CD4-positive, alpha-beta T cell treated with Interleukin-4 for 1 hour (primary cell): ENCODE data around the gene UBE2O.

Experiments
- DNase-seq, 2 donors: peaks; one replicate each; pipeline ENCODE4 v3.0.0-alpha.2; 2020 to 2022

Gene UBE2O

DNA sequence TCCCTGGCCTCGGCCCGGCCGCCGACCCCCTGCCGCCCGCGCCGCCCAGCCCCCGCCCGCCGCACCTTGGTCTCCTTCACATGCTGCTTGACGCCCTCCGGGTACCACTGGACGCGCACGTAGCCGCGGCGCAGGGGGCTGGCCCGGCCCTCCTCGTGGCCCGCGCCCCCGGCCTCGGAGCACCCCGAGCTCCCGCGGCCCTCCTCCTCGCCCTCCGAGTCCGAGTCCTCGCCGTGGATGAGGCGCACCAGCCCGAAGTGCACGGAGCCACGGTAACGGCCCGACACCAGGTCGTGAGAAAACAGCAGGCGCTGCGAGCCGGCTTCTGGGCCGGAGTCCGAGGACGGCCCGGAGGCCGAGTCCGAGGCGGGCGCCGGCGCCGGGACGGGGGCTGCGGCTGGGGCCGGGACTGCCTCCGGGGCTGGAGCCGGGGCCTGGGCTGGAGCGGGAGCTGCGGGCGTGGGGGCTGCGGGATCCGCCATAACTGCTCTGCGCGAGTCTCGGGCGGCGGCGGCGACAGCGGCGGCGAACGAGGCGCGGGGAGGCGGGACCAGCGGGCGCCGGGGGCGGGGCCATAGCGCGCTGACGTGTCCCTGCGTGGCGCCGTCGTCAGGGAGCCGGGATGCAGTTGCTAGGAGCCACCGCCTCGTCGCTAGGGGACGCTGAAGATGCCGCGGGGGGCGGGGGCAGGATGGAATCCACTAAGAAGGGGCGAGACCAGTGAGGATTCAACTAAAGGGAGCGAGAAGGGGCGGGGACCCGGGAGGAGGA is at the start of gene UBE2O:
Gene UBE2O (minus strand): TSS at position 493 of the 771 bp plus-strand sequence. CDS start 11 bp downstream, at position 482.
- peak; percentile 94 to 95 for DNase-seq

DNA sequence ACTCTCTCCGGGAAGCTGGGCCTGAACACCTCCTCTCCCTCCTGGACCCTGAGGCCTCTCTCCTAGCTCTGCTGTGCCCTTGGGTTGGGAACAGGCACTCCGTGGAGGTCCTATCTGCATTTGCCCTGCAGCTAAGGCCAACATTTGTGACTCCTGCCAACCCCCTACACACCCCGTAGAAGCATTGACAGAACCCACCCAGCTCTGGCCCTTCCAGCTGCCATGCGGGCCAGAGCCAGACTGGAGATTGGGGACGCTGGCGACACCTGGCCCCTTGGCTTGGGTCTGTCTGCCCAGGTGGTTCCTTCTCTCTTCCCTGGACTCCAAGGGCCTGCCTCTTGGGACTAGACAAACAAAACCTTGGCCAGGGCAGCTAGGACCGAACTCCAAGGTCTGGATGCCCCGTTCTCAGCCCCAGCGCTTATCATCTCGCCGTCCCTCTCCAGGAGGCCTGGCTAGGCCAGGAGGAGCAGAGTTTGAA is 48.9 kb upstream of the UBE2O start:
- no peak for DNase-seq

DNA sequence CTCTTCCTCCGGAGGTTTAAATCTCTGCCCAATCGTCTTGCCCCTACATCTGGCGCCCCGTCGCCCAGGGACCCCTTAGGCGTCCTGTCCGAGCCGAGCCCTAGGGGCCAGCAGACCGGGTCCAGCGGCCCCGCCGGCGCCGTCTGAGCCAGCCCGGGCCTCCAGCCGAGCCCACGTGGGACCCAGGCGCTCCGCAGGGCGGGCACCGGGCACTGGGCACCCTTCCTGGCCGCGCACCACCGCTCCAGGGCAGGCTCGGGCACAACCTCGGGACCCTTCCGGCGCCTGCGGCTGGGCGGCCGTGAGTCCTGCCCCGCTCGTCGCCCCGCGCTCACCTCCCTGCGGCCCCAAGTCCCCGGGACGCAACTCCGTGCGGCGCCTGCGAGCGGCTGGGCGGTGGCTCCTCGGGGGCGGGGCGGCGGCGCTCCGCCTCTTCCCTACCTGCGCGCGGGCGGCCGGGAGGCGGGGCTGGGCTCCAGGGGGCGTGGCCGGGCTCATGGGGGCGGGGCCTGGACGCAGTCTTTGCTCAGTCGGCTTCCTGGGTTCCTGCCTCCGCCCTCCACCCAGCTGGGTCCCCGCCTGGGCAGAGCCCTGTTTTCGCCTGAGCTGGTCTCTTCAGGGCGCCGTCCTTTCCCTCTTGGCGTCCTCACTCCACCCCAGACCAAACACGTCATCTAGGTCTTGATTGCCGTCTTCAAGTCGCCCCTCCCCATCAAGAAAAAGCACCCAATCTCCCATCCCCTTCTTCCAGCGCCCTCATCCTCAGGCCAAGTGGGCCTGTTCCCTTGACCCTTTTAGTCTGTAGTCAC is 48.3 kb upstream of the UBE2O start, which contains the start of gene RHBDF2:
Gene RHBDF2 (minus strand): TSS at position 406 of the 809 bp plus-strand sequence. CDS start 19,899 bp downstream, outside the sequence.
- DNase-seq, result peak; percentile 95 to 96

DNA sequence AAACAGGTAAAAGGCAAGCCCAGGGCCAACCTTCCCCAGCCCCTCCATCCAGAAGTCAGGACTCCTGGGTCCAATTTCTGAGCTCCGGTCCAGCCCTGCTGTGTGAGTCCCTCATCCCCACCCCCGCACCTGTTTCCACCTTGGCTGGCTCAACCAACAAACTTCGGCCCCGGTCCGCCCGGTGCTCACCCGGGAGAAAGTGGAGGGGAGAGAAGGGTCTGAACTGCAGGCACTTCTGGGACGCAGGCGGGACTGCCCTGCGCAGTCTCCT is 47.7 kb upstream of the UBE2O start:
- no peak for DNase-seq

DNA sequence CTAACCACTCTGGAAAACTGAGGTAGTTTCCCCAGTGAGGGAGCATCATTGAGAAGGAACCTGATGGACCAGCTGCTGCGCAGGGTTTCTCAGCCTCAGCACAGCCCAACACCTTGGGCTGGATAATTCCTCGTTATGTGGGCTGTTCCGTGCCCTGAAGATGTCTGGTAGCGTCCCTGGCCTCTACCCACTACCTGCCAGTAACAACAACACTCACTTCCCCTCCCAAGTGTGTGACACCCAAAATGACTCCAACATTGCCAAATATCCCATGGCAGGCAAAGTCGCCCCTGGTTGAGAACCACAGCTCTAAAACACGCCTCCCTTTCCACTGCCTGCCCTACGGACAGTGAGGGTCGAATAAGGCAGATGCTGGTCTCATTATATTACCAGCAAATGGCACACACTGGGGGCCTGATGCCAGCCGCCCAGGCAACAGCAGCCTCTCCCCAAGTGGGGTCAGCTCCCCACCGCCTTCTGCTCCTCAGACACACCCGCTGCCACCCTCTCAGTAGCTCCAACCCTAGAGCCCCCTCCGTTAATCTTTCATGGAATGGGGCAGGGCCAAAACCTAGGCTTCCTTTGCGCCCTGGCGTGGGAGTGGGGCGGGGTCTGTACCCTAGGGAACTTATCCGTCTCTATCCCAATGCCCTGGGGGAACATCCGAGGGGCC is 47.3 kb upstream of the UBE2O start:
- DNase-seq, result peak in 1 of 2 donors; percentile 38

DNA sequence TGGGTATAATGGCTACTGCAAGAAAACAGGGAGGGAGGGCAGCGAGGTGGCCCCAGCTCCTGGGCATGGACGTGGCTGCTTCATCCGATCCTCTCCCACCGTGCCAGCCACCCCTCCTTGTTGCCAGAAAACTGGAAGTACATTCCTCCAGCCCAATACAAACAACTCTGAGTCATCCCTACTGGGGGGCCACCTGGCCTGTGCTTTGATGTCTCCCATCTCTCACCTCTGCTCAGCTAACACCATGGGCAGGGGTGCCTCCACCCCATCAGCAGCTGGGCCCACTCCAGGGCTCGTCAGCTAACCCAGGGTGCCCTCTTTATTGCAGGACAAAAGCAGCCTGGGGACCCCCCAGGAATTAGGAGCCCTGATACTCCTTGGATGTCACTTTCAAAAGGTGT is 46.3 kb upstream of the UBE2O start:
- no peak for DNase-seq

DNA sequence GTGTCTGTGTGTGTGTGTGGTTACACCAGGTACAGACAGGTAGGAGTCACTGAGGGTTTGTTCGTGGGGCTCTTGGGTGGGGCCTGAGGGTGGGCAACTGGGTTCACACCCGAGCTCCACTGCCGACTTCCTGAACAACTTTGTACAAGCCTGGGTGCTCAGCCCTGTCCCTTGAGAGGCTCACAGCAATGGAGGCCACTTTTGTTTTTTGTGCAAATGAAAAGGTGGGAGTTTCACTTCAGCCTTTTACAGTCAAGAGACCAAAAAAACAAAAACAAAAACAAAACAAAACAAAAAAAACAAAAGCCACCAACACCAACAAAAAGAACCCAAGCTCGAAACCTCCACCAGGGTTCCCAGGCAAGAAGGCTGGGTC is 45.9 kb upstream of the UBE2O start:
- peak in 1 of 2 donors; percentile 20 for DNase-seq

DNA sequence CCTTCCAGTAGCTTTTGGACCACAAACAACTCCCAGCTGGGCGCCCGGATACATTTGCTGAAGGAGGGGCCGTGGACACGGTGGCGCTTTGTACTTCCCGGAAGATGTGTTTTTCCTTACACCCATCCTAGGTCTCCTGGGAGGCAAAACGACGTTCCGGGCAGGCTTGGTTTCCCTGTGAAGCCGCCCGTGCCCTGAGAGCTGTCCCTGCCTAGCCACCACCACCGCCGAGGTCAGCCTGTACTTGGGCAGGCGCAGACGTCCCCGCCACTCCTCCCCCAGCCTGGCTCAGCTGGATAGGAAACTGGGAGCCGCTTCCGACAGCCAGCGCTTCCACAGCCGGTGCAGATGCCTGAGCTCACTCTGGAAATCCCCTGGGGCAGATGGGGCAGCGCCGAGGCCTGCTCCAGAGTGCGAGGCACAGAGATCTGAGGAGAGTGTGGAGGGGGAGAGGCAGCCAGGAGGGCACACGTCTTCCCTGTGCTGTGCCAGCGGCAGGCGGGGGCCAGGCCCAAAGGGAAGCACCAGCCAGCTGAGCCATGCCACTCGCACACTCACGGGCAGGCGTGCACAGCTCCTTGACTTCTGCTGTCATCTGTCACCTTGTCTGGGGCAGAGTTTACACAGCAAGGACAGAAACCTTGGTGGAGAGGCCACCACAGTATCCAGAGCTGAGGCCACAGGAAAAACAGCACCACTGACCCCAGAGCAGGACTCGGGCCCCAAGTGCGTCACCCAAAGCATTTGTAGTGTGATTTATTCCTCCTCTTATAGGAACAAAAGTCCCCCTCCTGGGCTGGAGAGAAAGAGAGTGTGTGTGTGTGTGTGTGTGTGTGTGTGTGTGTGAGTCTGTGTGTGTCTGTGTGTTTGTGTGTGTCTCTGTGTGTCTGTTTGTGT is 45.3 kb upstream of the UBE2O start:
- DNase-seq, result no peak

DNA sequence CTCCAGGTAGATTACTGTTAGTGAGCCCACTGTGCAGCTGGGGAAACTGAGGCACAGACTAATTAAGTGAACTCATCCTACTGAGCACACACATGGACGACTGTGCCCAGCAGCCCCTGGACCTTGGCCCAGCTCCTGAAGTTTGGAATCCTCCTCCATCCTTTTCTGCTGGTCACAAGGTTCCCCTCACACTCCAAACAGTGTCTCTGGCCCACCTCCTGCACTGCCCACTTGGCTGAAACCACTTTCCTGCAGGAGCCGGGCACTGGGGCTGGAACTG is 44.7 kb upstream of the UBE2O start:
- DNase-seq, result no peak

DNA sequence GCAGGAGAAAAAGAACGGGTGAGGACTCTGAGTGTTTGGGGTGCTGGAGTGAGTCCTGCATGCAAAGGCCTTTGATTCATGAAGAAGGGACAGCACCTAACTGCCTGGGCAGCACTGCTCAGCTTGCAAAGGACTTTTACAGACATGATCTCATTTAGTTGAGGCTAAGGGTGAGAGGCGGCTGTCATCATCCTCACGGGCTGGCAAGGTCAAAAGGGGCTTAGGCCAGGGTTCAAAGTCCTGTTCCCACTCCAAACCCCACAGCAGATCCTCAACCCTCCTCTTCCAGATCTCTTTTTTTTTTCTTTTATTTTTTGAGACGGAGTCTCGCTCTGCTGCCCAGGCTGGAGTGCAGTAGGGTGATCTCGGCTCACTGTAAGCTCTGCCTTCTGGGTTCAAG is 43.5 kb upstream of the UBE2O start:
- DNase-seq, result no peak

DNA sequence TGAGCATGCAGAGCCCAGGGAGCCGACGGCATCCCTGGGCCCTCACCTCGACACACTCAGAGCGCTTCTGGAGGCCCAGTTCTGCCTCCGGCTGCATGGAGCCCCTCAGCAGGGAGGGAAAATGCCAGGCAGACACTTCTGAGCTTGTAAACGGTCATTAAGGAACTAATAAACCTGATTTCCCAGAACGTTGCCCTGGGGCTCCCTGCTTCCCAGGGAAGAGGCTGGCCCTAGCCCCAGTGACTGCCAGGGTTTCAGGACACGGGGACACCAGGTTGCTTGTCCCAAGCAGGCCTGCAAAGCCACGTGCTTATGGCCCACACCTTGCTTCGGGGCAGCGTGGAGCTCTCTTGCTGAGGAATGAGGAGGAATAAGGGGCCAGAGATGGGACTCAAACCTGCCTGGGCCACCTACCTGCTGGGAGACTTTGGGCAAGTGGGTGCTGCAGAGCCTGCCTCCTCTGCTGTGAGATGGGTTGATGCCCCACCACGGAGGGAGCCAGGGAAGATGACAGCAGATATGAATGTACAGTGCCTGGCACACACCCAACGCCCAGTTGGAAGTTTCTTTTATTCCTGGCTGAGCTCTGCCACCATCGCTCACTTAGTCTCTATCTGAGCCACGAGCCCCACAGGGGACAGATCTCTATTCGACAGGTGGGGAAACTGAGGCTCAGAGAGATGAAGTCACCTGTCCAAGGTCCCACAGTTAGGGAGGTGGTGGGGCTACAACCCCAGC is 42.9 kb upstream of the UBE2O start:
- no peak for DNase-seq

DNA sequence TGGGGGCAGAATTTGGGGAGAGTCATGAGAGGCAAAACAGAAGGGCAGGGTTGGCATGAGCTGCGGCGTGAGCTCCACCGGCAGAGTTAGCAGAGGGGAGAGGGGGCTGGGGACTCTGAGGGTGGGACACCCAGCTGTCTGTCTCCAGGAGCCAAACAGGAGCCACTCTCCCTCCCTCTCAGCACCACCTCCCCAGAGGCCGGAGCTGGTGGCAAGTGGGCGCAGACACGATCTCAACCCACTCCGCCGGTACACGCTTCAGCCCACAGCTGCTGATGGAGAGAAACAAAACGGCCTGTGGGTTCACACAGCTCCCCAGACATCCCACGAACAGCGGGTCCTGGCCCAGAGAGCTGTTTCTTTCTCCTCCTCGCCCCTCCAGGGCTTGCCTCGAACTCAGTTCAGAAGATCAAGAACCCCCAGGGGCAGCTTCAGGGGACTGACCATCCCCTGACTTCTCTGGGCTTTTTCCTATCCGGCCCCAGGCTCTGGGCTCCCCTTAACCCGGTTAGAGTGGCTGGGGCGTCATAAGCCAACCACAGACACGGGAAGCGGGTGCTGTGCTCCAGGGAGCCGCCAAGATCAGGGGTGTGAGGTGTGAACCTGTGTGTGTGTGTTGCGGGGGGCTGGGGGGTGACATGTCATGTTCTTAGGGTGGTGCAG is 40.7 kb upstream of the UBE2O start:
- peak in 1 of 2 donors; percentile 46 for DNase-seq

DNA sequence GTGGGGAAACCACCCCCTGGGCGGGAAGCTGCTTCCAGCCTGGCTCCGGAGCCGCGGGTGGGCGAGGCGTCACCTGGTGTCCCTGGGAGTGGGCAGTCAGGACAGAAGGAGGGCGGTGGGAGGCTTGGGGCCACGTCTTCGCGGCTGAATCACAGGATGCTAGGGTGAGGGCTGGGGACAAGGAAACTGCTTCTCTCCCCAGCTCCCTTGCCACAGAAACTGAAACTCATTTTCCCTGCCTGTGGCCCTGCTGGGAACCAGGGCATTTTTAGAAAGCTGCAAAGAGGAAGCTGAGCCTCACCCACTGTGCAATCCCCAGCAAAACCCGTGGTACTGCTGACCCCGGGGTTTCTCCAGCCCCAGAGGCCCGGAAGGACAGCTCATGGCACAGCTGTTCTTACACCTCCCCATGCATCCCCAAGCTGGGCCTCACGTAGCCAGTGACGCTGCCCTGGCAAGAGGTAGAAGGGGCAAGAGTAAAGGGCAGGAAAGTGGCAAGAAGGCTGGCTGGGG is 40.1 kb upstream of the UBE2O start:
- peak; percentile 52 to 85 for DNase-seq

DNA sequence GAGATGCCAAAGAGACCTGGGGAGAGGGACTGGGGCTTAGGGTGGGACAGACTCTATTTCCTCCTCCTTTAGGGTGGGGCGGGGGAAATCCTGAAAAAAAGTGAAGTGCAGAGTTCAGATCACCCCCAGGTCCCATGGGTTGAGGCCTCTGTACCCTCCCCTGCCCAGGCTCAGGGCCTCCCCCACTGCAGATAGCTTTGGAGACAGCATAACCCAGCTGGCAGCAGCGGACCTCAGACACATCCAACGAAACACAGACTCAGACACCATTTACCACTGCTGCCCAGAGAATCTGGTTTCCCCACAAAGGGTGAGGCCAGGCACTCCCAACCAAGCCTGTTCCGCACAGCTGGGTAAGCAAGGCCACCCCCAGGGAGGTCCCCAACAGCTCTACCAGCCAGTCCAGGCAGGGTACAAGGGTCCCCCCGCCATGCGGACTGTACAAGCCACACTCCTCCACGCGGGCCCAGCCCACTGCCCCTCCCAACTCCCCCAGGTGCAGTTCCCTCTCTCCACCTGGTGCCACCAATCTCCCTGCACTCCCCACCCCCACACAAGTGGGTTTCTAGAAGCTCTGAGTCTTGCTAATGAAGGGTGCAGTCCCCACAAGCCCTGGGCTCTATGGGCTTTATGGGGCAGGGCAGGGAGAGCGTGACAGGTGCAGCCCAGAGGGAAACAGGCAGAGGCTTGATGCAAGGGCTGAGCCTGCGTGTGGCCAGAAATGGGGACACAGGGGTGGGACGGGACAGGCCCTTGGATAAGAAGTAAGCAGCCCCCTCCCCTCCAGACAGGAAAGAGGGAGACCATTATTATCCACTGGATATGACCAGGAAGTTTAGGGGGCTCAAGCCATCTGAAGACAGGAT is 39.4 kb upstream of the UBE2O start:
- DNase-seq, result peak in 1 of 2 donors; percentile 41

DNA sequence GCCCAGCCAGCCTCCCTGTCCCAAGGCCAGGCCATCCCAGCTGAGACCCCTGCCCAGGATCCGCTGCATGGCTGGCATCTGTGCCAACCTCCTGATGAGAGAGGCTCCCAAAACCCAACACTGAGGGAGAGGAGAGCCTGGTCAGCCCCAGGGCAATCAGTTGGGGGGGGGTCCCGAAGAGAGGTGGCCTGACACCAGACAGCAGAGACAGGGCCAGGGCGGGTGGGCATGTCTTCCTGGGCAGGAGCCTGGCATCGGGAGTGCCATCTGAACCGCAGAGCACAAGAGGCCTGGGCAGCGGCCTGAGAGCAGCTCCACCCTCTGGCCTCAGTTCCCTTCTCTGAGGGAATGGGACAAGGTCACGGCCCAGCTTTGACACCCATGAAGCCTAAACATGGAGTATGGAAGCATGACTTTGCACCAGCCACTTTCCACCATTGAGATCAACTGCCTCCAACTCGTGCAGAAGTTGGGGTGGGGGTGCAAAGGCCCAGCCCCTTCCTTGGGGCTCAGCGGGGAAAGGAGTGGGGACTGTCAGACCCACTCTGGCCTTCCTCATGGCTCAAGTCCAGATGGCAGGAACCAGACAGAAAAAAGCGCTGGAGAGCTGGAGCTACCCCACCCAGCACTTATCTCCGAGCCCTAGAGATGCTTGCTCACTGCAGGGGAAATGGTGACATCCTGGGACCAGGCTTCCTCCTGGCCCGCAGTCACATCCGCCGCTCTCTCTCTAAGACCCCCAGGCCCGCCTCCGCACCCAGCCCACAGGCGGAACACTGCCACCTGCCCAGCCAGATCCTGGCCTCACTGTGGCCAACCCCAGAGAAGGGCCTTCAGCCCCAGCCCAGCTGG is 38.5 kb upstream of the UBE2O start:
- peak in 1 of 2 donors; percentile 39 for DNase-seq

DNA sequence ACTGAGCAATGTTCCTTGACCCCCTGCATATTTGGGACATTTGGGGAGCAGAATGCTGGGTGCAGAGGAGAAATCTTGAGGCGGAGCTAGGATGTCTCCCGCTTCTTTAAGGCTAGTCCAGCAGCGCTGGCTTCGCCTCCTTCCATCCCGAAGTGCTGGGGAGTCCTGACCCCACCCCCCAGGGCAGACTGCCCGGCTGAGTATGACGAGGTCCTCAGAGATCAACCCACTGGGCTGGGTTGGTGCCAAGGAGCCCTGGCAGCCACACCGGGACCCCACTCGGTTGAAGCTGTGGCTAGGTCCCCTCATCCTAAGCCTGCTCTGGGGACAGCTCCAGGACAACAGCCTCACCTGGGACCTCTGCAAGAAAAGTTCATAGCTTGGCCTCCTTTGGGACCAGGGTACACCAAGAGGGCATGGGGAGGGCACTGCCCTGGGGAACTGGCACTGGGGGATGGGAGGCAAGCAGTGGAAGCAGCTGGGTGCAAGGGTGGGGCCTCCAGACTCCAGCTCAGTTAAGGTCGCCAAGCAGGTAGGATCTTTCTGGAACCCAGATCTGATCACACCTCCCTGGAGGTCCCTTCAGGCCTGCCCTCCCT is 37.3 kb upstream of the UBE2O start:
- no peak for DNase-seq

DNA sequence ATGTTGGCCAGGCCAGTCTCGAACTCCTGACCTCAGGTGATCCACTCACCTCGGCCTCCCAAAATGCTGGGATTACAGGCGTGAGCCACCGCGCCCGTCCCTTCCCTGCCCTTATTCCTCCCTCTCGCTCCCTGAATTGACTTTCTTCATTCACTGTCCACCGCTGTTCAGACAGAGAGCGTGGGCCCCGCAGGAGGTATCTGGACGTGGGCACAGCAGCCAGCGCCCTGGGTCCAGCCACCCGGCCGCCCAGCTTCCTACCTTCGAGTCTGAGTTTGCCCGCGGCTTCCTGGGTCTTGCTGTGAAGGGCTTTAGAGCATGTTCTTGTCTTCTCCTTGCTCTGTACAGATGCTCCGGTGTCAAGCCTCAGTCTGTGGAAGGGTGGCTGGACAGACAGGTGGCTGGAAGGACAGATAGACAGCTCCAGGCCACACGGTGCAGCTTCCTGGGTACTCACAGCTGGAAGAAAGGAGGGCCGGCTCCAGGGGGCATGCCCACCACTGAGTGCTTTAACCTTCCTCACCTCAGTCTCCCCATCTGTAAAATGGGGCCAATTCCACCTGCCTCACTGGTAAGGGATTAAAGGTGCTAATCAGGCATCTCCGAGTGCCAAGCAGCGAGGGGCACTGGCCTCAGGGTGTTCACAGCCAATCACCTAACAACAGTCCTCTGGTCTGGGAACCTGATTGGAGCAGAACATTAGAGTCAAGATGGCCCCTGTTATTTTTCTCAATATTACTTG is 34.7 kb upstream of the UBE2O start:
- DNase-seq, result no peak

DNA sequence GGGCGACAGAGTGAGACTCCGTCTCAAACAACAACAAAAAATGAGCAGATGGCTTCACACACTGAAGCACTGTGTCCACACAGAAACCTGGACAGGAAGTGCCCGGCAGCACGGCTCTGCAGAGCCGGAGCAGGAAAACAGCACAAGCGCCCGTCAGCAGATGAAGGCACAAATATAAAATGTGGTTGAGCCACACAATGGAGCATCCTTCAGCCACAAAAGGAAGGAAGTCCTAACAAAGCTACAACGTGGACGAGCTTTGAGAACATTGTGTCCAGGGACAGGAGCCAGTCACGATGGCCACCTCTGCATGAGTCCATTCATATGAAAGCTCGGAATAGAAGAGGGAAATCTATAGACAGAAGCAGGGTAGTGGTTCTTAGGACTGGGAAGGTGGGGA is 32.6 kb upstream of the UBE2O start:
- DNase-seq, result no peak
